Fibroblast of skin of right quadriceps (primary cell): ENCODE measurements around the gene CSMD2.

Experiments used
- DNase-seq: peaks from one replicate; pipeline ENCODE4 v3.0.0-alpha.2; 2013

CSMD2 gene

DNA sequence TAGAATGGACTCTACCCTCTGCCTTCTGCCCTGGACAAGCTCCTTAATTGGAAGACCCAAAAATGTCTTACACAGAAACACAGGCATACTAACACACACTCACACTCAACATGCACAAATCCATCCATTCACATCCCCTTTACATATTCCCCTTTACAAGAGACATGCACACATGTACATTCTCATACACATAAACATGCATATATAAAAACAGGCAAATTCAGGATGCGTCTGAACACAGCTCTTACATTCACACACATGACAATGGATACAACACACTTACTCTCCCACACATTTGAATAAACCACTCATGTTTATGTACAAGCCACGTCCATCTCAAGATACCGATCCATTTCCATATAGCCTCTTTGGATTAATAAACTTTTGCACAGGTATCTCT, 216.7 kb downstream of the CSMD2 start:
- DNase-seq: no peak

GRCh38 chr1:33946836-33947235, 218.2 kb downstream of the CSMD2 start:
- DNase-seq: no peak

DNA sequence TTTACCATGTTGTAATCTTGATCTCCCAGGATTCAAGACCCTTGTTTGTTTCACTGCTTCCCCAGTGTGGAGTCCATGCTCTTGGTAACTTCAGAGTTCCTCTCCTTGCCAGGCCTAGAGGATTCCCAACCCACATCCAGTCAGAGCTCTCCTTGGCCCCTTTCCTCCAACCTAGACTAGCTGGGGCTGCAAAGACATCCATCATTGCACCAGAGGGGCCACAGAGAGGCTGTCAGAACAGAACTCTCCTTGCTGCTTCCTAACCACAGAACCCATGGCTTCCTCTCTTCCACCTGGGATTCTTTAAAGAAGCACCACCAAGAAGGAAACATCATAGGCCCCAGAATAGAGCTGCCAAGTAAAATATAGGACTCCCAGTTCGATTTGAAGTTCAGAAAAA, 220.2 kb downstream of the CSMD2 start:
- no peak for DNase-seq

- peak; percentile 73 for DNase-seq
Observed at GRCh38 chr1:33943978-33944377, 221.1 kb downstream of the CSMD2 start.

GRCh38 chr1:33932871-33933270, 232.2 kb downstream of the CSMD2 start:
- no peak for DNase-seq

DNA sequence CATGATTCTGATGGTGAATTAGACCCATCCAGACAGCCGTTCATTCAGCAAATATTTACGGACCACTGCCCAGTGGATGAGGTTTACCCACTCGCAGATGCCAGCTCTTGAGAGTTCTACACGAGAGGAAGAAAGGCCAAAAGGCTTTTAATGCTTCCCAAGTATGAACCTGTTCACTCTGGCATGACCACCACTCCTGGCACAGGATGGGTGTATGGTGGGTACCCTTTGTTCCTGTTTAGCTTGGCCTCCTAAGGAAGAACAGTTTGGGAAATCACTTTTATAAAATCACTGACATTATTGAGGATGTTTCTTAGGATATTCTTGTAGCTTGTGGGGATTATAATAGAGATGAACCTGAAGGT, 233.9 kb downstream of the CSMD2 start:
- DNase-seq: no peak

DNA sequence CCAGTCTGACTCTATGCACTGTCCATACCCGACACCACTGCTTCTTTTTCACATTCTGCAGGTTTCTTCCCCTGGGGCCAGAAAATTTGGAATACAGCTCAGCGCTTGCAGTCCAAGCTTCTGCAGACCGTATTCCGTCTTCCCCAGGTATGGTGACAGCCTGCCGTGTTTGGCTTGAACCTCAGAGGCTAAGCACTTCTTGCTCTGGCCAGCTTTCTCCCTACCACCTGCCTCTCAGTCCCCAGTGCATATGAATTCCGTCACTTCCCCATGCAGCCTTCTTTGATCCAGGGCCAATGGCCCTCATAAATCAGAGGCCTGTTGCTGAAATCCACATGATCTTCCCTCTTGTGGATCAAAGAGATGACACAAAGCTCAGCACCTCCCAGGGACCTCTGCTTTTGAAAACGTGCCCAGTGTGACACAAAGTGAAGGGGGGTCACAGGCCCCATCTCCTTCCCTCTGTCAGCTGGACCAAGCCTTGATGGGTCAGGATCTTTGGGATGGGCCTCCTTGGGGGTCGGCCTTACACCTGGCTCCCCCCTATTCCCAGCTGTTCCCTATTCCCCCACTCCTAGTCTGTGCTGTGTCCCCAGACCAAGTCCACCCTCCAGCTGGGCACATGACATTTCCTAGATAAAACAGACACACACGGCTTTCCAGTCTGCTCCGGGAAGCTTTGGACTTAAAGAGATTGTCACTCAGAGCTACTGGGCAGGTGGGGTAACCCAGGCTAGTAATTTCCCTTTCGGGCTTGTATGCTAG, 234.5 kb downstream of the CSMD2 start:
- no peak for DNase-seq

- no peak for DNase-seq
Observed at GRCh38 chr1:33928251-33928650, 236.8 kb downstream of the CSMD2 start.

GRCh38 chr1:33927721-33928120, 237.3 kb downstream of the CSMD2 start:
- DNase-seq: no peak

DNA sequence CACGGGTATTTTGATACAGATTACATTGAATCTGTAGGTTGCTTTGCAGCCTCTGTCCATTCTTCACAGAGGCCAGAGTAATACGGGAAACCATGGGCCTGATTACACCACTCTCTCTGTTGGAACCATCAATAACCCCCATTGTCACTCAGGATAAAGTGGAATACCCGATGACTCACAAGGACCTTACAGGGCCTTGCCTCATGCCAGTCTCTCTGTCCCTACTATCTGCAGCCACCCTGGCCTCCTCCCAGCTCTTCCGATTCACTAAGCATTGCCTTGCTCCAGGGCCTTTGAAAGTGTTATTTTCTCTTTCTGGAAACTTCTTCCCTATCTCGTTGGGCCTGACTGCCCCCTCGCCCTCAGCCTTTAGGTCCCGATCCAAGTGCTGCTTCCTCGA, 239.4 kb downstream of the CSMD2 start:
- DNase-seq: no peak

GRCh38 chr1:33921281-33921680, 243.7 kb downstream of the CSMD2 start:
- no peak for DNase-seq

DNA sequence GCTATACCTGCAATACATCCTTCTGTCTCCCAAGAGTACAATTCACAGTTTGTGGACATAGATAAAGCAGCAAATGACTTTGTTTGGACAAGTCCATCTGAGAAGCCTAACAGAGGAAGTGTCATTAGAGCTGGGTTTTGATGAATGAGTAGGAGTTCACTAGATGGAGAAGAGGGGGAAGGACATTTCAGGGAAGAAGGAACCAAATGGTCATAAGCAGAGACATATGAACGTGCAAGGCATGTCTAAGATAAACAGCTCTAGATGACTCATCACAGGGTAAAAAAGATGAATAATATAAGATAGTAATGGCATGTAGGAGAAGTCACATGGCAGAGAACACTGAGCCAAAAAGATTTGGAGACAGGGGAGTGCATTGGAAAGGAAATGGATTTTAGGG, 246.7 kb downstream of the CSMD2 start:
- peak; percentile 80 for DNase-seq

- no peak for DNase-seq
Observed at GRCh38 chr1:33916786-33917185, 248.2 kb downstream of the CSMD2 start.

GRCh38 chr1:33914531-33914930, 250.5 kb downstream of the CSMD2 start:
- DNase-seq: no peak

- no peak for DNase-seq
Observed at GRCh38 chr1:33908324-33908956, 256.6 kb downstream of the CSMD2 start.

- no peak for DNase-seq
Observed at GRCh38 chr1:33906156-33906555, 258.9 kb downstream of the CSMD2 start.

GRCh38 chr1:33905241-33905640, 259.8 kb downstream of the CSMD2 start:
- no peak for DNase-seq

DNA sequence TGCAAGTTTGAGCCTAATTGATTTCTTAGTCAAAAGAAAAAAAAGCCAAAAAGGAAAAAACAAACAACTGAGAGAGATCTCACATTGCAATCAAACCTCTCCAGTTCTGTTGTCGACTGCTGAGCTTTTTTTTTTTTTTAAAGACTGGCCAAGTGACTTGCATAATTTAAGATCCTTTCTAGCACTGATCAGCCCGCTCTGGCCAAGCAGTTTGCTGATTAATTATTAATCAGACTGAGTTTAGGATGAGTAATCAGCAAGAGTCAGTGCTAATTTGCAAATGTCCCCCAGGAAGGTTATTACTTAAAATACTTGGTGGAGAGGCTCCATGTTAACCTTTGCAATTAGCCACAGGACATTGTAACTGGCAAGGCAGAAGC, 261.8 kb downstream of the CSMD2 start:
- peak; percentile 58 for DNase-seq

DNA sequence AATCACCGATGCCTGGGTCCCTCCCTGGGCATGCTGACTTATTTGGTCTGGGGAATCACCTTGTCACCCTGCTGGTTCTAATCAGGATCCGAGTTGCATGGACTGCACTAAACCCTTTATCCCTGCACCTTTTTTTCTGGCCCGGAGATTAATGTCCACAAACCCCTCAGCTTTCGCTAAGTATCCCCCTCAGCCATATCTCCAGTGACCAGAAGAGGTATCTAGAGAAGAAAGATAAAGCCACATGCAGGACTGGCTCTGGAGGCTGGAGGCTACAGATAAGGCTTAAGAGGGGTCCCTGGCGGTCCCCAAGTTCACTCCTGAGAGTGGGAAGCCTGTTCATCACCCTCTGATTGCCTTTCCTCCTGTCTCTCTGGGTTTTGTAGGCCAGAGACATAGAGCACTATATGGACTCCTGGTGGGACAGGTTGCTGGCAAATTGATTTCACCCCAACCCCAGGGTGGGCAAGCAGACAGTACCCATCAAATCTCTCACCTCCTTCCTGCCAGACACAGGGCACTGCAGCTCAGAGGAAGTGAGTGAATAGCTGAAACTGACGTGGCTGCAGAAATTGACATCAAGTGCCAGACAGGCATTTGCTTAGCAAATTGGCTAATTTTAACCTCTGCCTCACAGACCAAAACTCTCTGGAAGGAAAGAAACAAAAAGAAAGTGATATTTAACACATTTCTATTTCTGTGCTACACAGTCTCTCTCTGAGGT, 262.4 kb downstream of the CSMD2 start:
- peak; percentile 48 for DNase-seq

DNA sequence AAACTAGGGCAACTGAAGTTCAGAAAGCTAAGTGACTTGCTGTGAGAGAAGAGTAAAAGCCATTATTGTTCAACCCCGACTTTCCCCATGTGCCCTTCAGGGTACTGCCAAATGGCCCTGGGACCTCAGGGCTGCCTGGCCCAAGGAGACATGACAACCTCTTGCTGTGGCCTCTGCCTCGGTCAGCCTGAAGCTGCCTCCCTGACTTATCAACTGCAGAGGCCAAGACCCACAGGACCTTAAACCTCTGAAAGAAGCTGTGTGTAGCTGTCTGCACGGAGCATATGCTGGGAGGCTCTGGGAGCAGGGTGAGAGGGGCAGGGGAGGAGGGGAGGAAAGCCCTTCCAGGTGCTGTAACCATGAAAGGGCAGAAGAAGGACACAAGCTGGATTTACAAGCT, 265.3 kb downstream of the CSMD2 start:
- DNase-seq: no peak

- no peak for DNase-seq
Observed at GRCh38 chr1:33898881-33899280, 266.1 kb downstream of the CSMD2 start.

DNA sequence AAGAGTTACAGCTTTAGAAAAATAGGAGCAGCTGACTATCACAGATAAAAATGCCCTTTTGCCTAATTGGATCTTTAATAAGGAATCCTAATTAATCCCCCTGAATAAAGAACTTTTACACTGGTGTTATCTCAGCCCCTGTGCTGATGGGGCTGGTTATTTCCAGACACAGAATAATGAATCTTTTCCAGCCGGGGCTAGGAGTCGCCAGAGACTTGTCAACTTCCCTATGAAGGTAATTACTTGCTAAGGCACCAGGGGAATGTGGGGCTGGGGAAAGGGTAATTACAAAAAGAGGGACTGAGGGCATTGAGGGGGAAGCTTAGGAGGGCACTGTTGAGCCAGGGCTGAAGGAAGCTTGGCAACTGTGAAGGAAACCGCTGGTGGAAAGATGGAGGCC, 266.6 kb downstream of the CSMD2 start:
- no peak for DNase-seq

GRCh38 chr1:33897092-33897725, 267.8 kb downstream of the CSMD2 start:
- no peak for DNase-seq

GRCh38 chr1:33895976-33896375, 269.1 kb downstream of the CSMD2 start:
- no peak for DNase-seq
